H9 (cell line): Measurements from ENCODE around the gene CENPP. TPM values are rescaled to one million over a fixed set of nuclear protein-coding genes. Genes with fewer than 3 reads are reported as not detected.

ENCODE experiments used
- DNase-seq: peaks from one replicate; pipeline ENCODE4 v3.0.0-alpha.2; 2017
- H2AFZ ChIP-seq: one replicate; pipeline ENCODE4 v1.6.1; 2013; ENCODE audit warnings: mild to moderate bottlenecking, low read length, control low read depth, moderate library complexity
- H2AK5ac ChIP-seq: 2 replicates; pipeline ENCODE4 v1.6.1; 2013; ENCODE audit warnings: low read length, control low read depth, mixed read lengths; ENCODE audit not compliant: insufficient read length
- H2BK120ac ChIP-seq: one replicate; pipeline ENCODE4 v1.6.1; 2013; ENCODE audit warnings: low read depth, mild to moderate bottlenecking, low read length, control low read depth, inconsistent platforms; ENCODE audit not compliant: poor library complexity, severe bottlenecking
- H2BK12ac ChIP-seq: 2 replicates; pipeline ENCODE4 v1.6.1; 2013; ENCODE audit warnings: low read length, control low read depth, mixed read lengths, low read depth; ENCODE audit not compliant: insufficient read length
- H2BK15ac ChIP-seq: 2 replicates; pipeline ENCODE4 v1.6.1; 2013; ENCODE audit warnings: low read depth, low read length, control low read depth
- H2BK20ac ChIP-seq: one replicate; pipeline ENCODE4 v1.6.1; 2013; ENCODE audit warnings: low read depth, mild to moderate bottlenecking, low read length, control low read depth, inconsistent platforms; ENCODE audit not compliant: poor library complexity, severe bottlenecking
- H2BK5ac ChIP-seq: 2 replicates; pipeline ENCODE4 v1.6.1; 2013; ENCODE audit warnings: low read length, control low read depth, mixed read lengths; ENCODE audit not compliant: insufficient read length
- H3K14ac ChIP-seq: 2 replicates; pipeline ENCODE4 v1.6.1; 2013; ENCODE audit warnings: low read length, control low read depth; ENCODE audit not compliant: insufficient read depth
- H3K18ac ChIP-seq: 2 replicates; pipeline ENCODE4 v1.6.1; 2013; ENCODE audit warnings: low read depth, mild to moderate bottlenecking, mixed read lengths, low read length, control low read depth; ENCODE audit not compliant: insufficient read length
- H3K23ac ChIP-seq: 2 replicates; pipeline ENCODE4 v1.6.1; 2013; ENCODE audit warnings: low read length, control low read depth, mixed read lengths, low read depth; ENCODE audit not compliant: insufficient read length
- H3K23me2 ChIP-seq: 2 replicates; pipeline ENCODE4 v1.6.1; 2013; ENCODE audit warnings: low read depth, mild to moderate bottlenecking, mixed read lengths, low read length, control low read depth; ENCODE audit not compliant: insufficient read length, poor library complexity, severe bottlenecking
- H3K27ac ChIP-seq: 2 replicates; pipeline ENCODE4 v1.5.1; 2013; ENCODE audit warnings: low read length, control low read depth, mixed read lengths, low read depth; ENCODE audit not compliant: insufficient read length
- H3K27me3 ChIP-seq: 2 replicates; pipeline ENCODE4 v1.6.1; 2013; ENCODE audit warnings: low read length, control low read depth, inconsistent platforms; ENCODE audit not compliant: insufficient read depth
- H3K4ac ChIP-seq: 2 replicates; pipeline ENCODE4 v1.6.1; 2013; ENCODE audit warnings: low read depth, mild to moderate bottlenecking, control low read depth, inconsistent platforms, low read length, moderate library complexity
- H3K4me1 ChIP-seq: 2 replicates; pipeline ENCODE4 v1.6.1; 2013; ENCODE audit warnings: low read length, control low read depth, inconsistent platforms; ENCODE audit not compliant: insufficient read depth
- H3K4me2 ChIP-seq: 2 replicates; pipeline ENCODE4 v1.6.1; 2013; ENCODE audit warnings: low read length, control low read depth, mixed read lengths; ENCODE audit not compliant: insufficient read length, insufficient read depth
- H3K56ac ChIP-seq: 2 replicates; pipeline ENCODE4 v1.6.1; 2013; ENCODE audit warnings: low read depth, mild to moderate bottlenecking, mixed read lengths, low read length, control low read depth; ENCODE audit not compliant: insufficient read length
- H3K79me1 ChIP-seq: 2 replicates; pipeline ENCODE4 v1.6.1; 2013; ENCODE audit warnings: low read depth, mild to moderate bottlenecking, moderate library complexity, low read length, control low read depth, inconsistent platforms; ENCODE audit not compliant: insufficient read depth, poor library complexity, severe bottlenecking
- H3K79me2 ChIP-seq: 2 replicates; pipeline ENCODE4 v1.6.1; 2013; ENCODE audit warnings: low read length, control low read depth, inconsistent platforms; ENCODE audit not compliant: insufficient read depth
- H3K9ac ChIP-seq: 2 replicates; pipeline ENCODE4 v1.6.1; 2013; ENCODE audit warnings: low read length, control low read depth, mixed read lengths; ENCODE audit not compliant: insufficient read length; ENCODE audit errors: extremely low read depth
- H3K9me3 ChIP-seq: one replicate; pipeline ENCODE4 v1.6.1; 2013; ENCODE audit warnings: low read depth, low read length, inconsistent platforms; ENCODE audit not compliant: control insufficient read depth
- H3T11ph ChIP-seq: one replicate; pipeline ENCODE4 v1.6.1; 2013; ENCODE audit warnings: mild to moderate bottlenecking, low read length, control low read depth, inconsistent platforms
- H4K20me1 ChIP-seq: one replicate; pipeline ENCODE4 v1.6.1; 2013; ENCODE audit not compliant: control insufficient read depth, insufficient read length, insufficient read depth
- H4K5ac ChIP-seq: 2 replicates; pipeline ENCODE4 v1.6.1; 2013; ENCODE audit warnings: low read depth, mild to moderate bottlenecking, mixed read lengths, low read length, control low read depth; ENCODE audit not compliant: insufficient read length
- H4K8ac ChIP-seq: replicated peaks from 2 replicates; pipeline ENCODE4 v1.6.1; 2013; ENCODE audit warnings: low read length, control low read depth, mixed read lengths, low read depth; ENCODE audit not compliant: insufficient read length
- H4K91ac ChIP-seq: 2 replicates; pipeline ENCODE4 v1.6.1; 2013; ENCODE audit warnings: low read depth, mild to moderate bottlenecking, moderate library complexity, mixed read lengths, low read length, control low read depth; ENCODE audit not compliant: insufficient read length
- H3K27ac Mint-ChIP-seq, 3 experiments: 2 replicates in 2 of 3; 3 replicates in 1 of 3; pipeline ENCODE4 v1.8.0; 2020 to 2021; ENCODE audit warnings: mixed read lengths in 3 of 3, mild to moderate bottlenecking in 1 of 3, moderate library complexity in 1 of 3
- H3K27me3 Mint-ChIP-seq: 2 replicates; pipeline ENCODE4 v1.8.0; 2021; ENCODE audit warnings: low read depth, mild to moderate bottlenecking, moderate library complexity, mixed read lengths
- H3K36me3 Mint-ChIP-seq, 3 experiments: 2 replicates in 2 of 3; 3 replicates in 1 of 3; pipeline ENCODE4 v1.8.0; 2020 to 2021; ENCODE audit warnings: low read depth in 3 of 3, mixed read lengths in 3 of 3; ENCODE audit not compliant: insufficient read depth in 1 of 3
- H3K4me1 Mint-ChIP-seq, 2 experiments: 2 replicates each; pipeline ENCODE4 v1.8.0; 2020; ENCODE audit warnings: mixed read lengths in 2 of 2
- H3K4me3 Mint-ChIP-seq, 2 experiments: 2 replicates in 1 of 2; 3 replicates in 1 of 2; pipeline ENCODE4 v1.8.0; 2020 to 2021; ENCODE audit warnings: mild to moderate bottlenecking in 2 of 2, mixed read lengths in 2 of 2, moderate library complexity in 1 of 2
- H3K9me3 Mint-ChIP-seq, 2 experiments: 2 replicates in 1 of 2; 3 replicates in 1 of 2; pipeline ENCODE4 v1.8.0; 2020; ENCODE audit warnings: mild to moderate bottlenecking in 2 of 2, mixed read lengths in 2 of 2, moderate library complexity in 1 of 2
- WGBS: extraction: QIAGEN DNeasy Blood & Tissue Kit; methylation state at CpG from one replicate; pipeline ENCODE4 v1.1.7; 2013; ENCODE audit warnings: missing lambda C conversion rate, low lambda C conversion rate, mixed read lengths; ENCODE audit not compliant: insufficient read length; ENCODE audit errors: extremely low coverage; 5-methylcytosine and 5-hydroxymethylcytosine counted together
- total RNA-seq: library from RNA; stranded (reverse); gene quantifications from 2 replicates; pipeline ENCODE4 v1.2.1, GENCODE V29; 2021
- TF ChIP-seq, protein P1 (sequence below): fragments of 200-600 bp; sonication (generic); conservative IDR thresholded peaks from 3 replicates; pipeline ENCODE4 v1.8.0; 2021; ENCODE audit warnings: antibody characterized with exemption, mild to moderate bottlenecking

Gene CENPP
- total RNA-seq, 1 experiment from 2014 or later, result 9.1 TPM

DNA sequence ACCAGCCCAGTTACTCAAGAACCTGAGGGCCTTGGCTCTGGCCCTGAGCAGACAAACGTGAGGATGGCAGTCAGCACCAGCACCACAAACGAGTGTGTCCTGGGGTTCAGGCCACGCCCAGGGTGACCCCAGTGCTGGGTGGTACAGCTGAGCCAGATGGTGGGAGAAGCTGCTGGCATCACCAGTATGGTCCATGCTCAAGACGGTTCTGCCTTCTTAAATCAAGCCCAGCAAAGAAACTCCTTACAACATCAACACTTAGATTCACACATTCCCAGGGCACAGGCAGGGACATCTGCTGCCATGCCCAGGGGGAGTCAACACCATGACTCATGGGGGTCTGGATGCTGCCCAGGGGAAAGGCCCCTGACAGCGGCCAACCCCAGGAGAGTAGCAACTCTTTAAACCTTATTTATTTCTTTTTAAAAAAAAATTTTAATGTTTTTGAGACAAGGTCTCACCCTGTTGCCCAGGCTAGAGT, 312.9 kb downstream of the CENPP start:
- Histone ChIP-seq H3K4me2 (no peak overlapping the region), H3K18ac (no peak overlapping the region), H3K79me1 (no peaks in the 10 kb centered on the region), H3K27me3 (no peaks in the 10 kb centered on the region), H2BK120ac (no peak overlapping the region), H3K27ac (no peak overlapping the region), H2AK5ac (no peak overlapping the region), H4K8ac (no peak overlapping the region), H4K91ac (no peak overlapping the region), H3K4me1 (no peaks in the 10 kb centered on the region), H3K14ac (no peak overlapping the region), H2BK15ac (no peak overlapping the region), H2BK20ac (no peak overlapping the region), H3T11ph (no peak overlapping the region), H4K20me1 (no peaks in the 10 kb centered on the region), H3K23me2 (no peaks in the 10 kb centered on the region), H3K56ac (no peak overlapping the region), H2BK12ac (no peak overlapping the region), H3K9ac (no peak overlapping the region), H2BK5ac (no peak overlapping the region), H2AFZ (no peak overlapping the region), H3K79me2 (no peaks in the 10 kb centered on the region), H3K9me3 (no peaks in the 10 kb centered on the region), H3K23ac (no peak overlapping the region), H4K5ac (no peak overlapping the region), H3K4ac (no peak overlapping the region)
- DNase-seq, result no peak
- no peaks in the 10 kb centered on the region for H3K27me3 Mint-ChIP-seq
- no peak overlapping the region for H3K4me3 Mint-ChIP-seq
- WGBS, result no CpG with 5 or more reads among the region's 5 CpGs
- peaks cover 12 to 50% (median 26%) of the 10 kb centered on the region in 3 experiments; a peak in 6 of 7 replicates for H3K36me3 Mint-ChIP-seq
- H3K4me1 Mint-ChIP-seq, result no peaks in the 10 kb centered on the region
- TF ChIP-seq, protein P1, sequence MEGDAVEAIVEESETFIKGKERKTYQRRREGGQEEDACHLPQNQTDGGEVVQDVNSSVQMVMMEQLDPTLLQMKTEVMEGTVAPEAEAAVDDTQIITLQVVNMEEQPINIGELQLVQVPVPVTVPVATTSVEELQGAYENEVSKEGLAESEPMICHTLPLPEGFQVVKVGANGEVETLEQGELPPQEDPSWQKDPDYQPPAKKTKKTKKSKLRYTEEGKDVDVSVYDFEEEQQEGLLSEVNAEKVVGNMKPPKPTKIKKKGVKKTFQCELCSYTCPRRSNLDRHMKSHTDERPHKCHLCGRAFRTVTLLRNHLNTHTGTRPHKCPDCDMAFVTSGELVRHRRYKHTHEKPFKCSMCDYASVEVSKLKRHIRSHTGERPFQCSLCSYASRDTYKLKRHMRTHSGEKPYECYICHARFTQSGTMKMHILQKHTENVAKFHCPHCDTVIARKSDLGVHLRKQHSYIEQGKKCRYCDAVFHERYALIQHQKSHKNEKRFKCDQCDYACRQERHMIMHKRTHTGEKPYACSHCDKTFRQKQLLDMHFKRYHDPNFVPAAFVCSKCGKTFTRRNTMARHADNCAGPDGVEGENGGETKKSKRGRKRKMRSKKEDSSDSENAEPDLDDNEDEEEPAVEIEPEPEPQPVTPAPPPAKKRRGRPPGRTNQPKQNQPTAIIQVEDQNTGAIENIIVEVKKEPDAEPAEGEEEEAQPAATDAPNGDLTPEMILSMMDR, result no peak
- H3K27ac Mint-ChIP-seq, result peak overlapping the region in 1 of 3 experiments; percentile 67; a peak in 2 of 7 replicates
- no peaks in the 10 kb centered on the region for H3K9me3 Mint-ChIP-seq
